Activated CD4-positive, alpha-beta T cell treated with anti-CD3 and anti-CD28 coated beads, Interleukin-2, amount 10 ng/mL, durations not matched to agents 7 days and 5 days (primary cell): Measurements from ENCODE around the gene NNMT. TPM values are rescaled to one million over a fixed set of nuclear protein-coding genes. Genes with fewer than 3 reads are reported as not detected.

Source experiments
- CTCF ChIA-PET: fragments of 350-600 bp; sonication (Branson Sonifier 250); formaldehyde crosslinking; loops from one replicate; lab custom pipeline; 2021; ENCODE audit warnings: antibody characterized with exemption; lab: Charles Lee
- POLR2A ChIA-PET: fragments of 350-600 bp; sonication (Branson Sonifier 250); formaldehyde crosslinking; loops from one replicate; lab custom pipeline; 2021; ENCODE audit warnings: antibody characterized with exemption; lab: Charles Lee
- DNase-seq: peaks from one replicate; pipeline ENCODE4 v3.0.0-alpha.2; 2020
- H3K27ac Mint-ChIP-seq: one replicate; pipeline ENCODE4 v1.8.0; 2021; ENCODE audit warnings: mild to moderate bottlenecking, moderate library complexity, mixed read lengths
- H3K27me3 Mint-ChIP-seq: one replicate; pipeline ENCODE4 v1.8.0; 2021; ENCODE audit warnings: mixed read lengths
- H3K36me3 Mint-ChIP-seq: one replicate; pipeline ENCODE4 v1.8.0; 2021; ENCODE audit warnings: low read depth, mixed read lengths
- H3K4me1 Mint-ChIP-seq: one replicate; pipeline ENCODE4 v1.8.0; 2021; ENCODE audit warnings: mixed read lengths
- H3K4me3 Mint-ChIP-seq: one replicate; pipeline ENCODE4 v1.8.0; 2021; ENCODE audit warnings: mild to moderate bottlenecking, moderate library complexity, mixed read lengths
- H3K9me3 Mint-ChIP-seq: one replicate; pipeline ENCODE4 v1.8.0; 2021; ENCODE audit warnings: mixed read lengths
- total RNA-seq, 2 experiments: library from RNA; stranded (reverse); gene quantifications; one replicate each; pipeline ENCODE4 v1.2.3, GENCODE V29; 2021

The NNMT gene
- total RNA-seq, 2 experiments from 2014 or later = not detected

- DNase-seq = no peak
- Mint-ChIP-seq H3K36me3 (no peaks in the 10 kb centered on the region), H3K27me3 (peaks cover 15% of the 10 kb centered on the region), H3K4me1 (no peaks in the 10 kb centered on the region), H3K27ac (no peak overlapping the region), H3K4me3 (no peak overlapping the region), H3K9me3 (no peaks in the 10 kb centered on the region)
- ChIA-PET CTCF (interaction anchor here (0.8 to 0.9 kb wide), 3 partner anchors 17 to 60 kb away, joined by 3 to 4 read pairs (median 3); no protein-coding TSS in a partner anchor), POLR2A (no interaction called here)
Measured at GRCh38 chr11:114279792-114280546, 16.2 kb upstream of the NNMT start.

- H3K4me3 Mint-ChIP-seq = no peak overlapping the region
- H3K4me1 Mint-ChIP-seq = no peaks in the 10 kb centered on the region
- no peaks in the 10 kb centered on the region for H3K36me3 Mint-ChIP-seq
- peak; percentile 22 for DNase-seq
- ChIA-PET POLR2A (no interaction called here), CTCF (interaction anchor here (0.8 to 0.9 kb wide), 3 partner anchors 18 to 60 kb away, joined by 3 to 4 read pairs (median 3); no protein-coding TSS in a partner anchor)
- no peak overlapping the region for H3K27ac Mint-ChIP-seq
- H3K9me3 Mint-ChIP-seq = no peaks in the 10 kb centered on the region
- peaks cover 13% of the 10 kb centered on the region for H3K27me3 Mint-ChIP-seq
Measured at GRCh38 chr11:114280696-114281095, 15.5 kb upstream of the NNMT start.

GRCh38 chr11:114281388-114281956 lies 14.7 kb upstream of the NNMT start:
- DNase-seq = no peak
- Mint-ChIP-seq H3K36me3 (no peaks in the 10 kb centered on the region), H3K4me1 (no peaks in the 10 kb centered on the region), H3K27ac (no peak overlapping the region), H3K4me3 (no peak overlapping the region), H3K27me3 (peaks cover 13% of the 10 kb centered on the region), H3K9me3 (no peaks in the 10 kb centered on the region)
- POLR2A ChIA-PET = no interaction called here
- CTCF ChIA-PET = interaction anchor here (0.9 kb wide), 1 partner anchor 21 kb away, joined by 3 read pairs; no protein-coding TSS in a partner anchor

GRCh38 chr11:114282488-114282887 lies 13.7 kb upstream of the NNMT start:
- H3K27me3 Mint-ChIP-seq = peaks cover 10% of the 10 kb centered on the region
- DNase-seq = no peak
- no peaks in the 10 kb centered on the region for H3K9me3 Mint-ChIP-seq
- no peak overlapping the region for H3K4me3 Mint-ChIP-seq
- H3K4me1 Mint-ChIP-seq = no peaks in the 10 kb centered on the region
- no peaks in the 10 kb centered on the region for H3K36me3 Mint-ChIP-seq
- POLR2A ChIA-PET = no interaction called here
- CTCF ChIA-PET = interaction anchor here (0.5 kb wide), 1 partner anchor 362 kb away, joined by 3 read pairs; no protein-coding TSS in a partner anchor
- H3K27ac Mint-ChIP-seq = no peak overlapping the region

GRCh38 chr11:114283422-114283821 lies 12.8 kb upstream of the NNMT start:
- ChIA-PET CTCF (no interaction called here), POLR2A (no interaction called here)
- H3K4me1 Mint-ChIP-seq = no peaks in the 10 kb centered on the region
- no peak for DNase-seq
- no peak overlapping the region for H3K4me3 Mint-ChIP-seq
- H3K27ac Mint-ChIP-seq = no peak overlapping the region
- H3K9me3 Mint-ChIP-seq = no peaks in the 10 kb centered on the region
- peaks cover 13% of the 10 kb centered on the region for H3K27me3 Mint-ChIP-seq
- no peaks in the 10 kb centered on the region for H3K36me3 Mint-ChIP-seq

GRCh38 chr11:114284021-114284420 lies 12.2 kb upstream of the NNMT start:
- H3K9me3 Mint-ChIP-seq = no peaks in the 10 kb centered on the region
- POLR2A ChIA-PET = no interaction called here

GRCh38 chr11:114284914-114285313 lies 11.3 kb upstream of the NNMT start:
- H3K4me3 Mint-ChIP-seq = no peak overlapping the region
- H3K27me3 Mint-ChIP-seq = peaks cover 9% of the 10 kb centered on the region
- no peak for DNase-seq
- H3K4me1 Mint-ChIP-seq = no peaks in the 10 kb centered on the region
- H3K9me3 Mint-ChIP-seq = no peaks in the 10 kb centered on the region
- ChIA-PET CTCF (interaction anchor here (0.5 kb wide), 1 partner anchor 16 kb away, joined by 3 read pairs; no protein-coding TSS in a partner anchor), POLR2A (no interaction called here)
- no peaks in the 10 kb centered on the region for H3K36me3 Mint-ChIP-seq
- no peak overlapping the region for H3K27ac Mint-ChIP-seq

More at GRCh38 chr11:114284021-114284420, 12.2 kb upstream of the NNMT start:
- Mint-ChIP-seq H3K36me3 (no peaks in the 10 kb centered on the region), H3K27me3 (peaks cover 13% of the 10 kb centered on the region), H3K27ac (no peak overlapping the region), H3K4me1 (no peaks in the 10 kb centered on the region), H3K4me3 (no peak overlapping the region)
- CTCF ChIA-PET = no interaction called here
- no peak for DNase-seq

- no peak overlapping the region for H3K27ac Mint-ChIP-seq
- ChIA-PET CTCF (interaction anchor here (0.5 kb wide), 1 partner anchor 16 kb away, joined by 3 read pairs; no protein-coding TSS in a partner anchor), POLR2A (no interaction called here)
- DNase-seq = no peak
- no peaks in the 10 kb centered on the region for H3K9me3 Mint-ChIP-seq
- H3K4me3 Mint-ChIP-seq = no peak overlapping the region
- H3K4me1 Mint-ChIP-seq = no peaks in the 10 kb centered on the region
- H3K27me3 Mint-ChIP-seq = peaks cover 9% of the 10 kb centered on the region
- no peaks in the 10 kb centered on the region for H3K36me3 Mint-ChIP-seq
Measured at GRCh38 chr11:114285599-114285998, 10.6 kb upstream of the NNMT start.

- Mint-ChIP-seq H3K4me1 (peaks cover 1% of the 10 kb centered on the region), H3K4me3 (no peak overlapping the region), H3K27ac (no peak overlapping the region), H3K9me3 (no peaks in the 10 kb centered on the region), H3K27me3 (peaks cover 9% of the 10 kb centered on the region), H3K36me3 (no peaks in the 10 kb centered on the region)
- ChIA-PET POLR2A (no interaction called here), CTCF (no interaction called here)
- no peak for DNase-seq
Measured at GRCh38 chr11:114286229-114286628, 10.0 kb upstream of the NNMT start.

GRCh38 chr11:114287154-114287553 lies 9.0 kb upstream of the NNMT start:
- peaks cover 11% of the 10 kb centered on the region for H3K27me3 Mint-ChIP-seq
- no peaks in the 10 kb centered on the region for H3K36me3 Mint-ChIP-seq
- ChIA-PET POLR2A (no interaction called here), CTCF (no interaction called here)
- H3K4me3 Mint-ChIP-seq = no peak overlapping the region
- no peak overlapping the region for H3K27ac Mint-ChIP-seq
- no peaks in the 10 kb centered on the region for H3K9me3 Mint-ChIP-seq
- no peak for DNase-seq
- H3K4me1 Mint-ChIP-seq = peaks cover 7% of the 10 kb centered on the region

- Mint-ChIP-seq H3K4me3 (no peak overlapping the region), H3K4me1 (peaks cover 7% of the 10 kb centered on the region), H3K9me3 (no peaks in the 10 kb centered on the region), H3K27me3 (peaks cover 11% of the 10 kb centered on the region), H3K27ac (no peak overlapping the region), H3K36me3 (no peaks in the 10 kb centered on the region)
- ChIA-PET CTCF (interaction anchor here (1.0 kb wide), 1 partner anchor 93 kb away, joined by 4 read pairs; no protein-coding TSS in a partner anchor), POLR2A (no interaction called here)
- no peak for DNase-seq
Measured at GRCh38 chr11:114288136-114288535, 8.1 kb upstream of the NNMT start.

- H3K4me1 Mint-ChIP-seq = peaks cover 7% of the 10 kb centered on the region
- peaks cover 11% of the 10 kb centered on the region for H3K27me3 Mint-ChIP-seq
- H3K36me3 Mint-ChIP-seq = no peaks in the 10 kb centered on the region
- H3K27ac Mint-ChIP-seq = no peak overlapping the region
- no peaks in the 10 kb centered on the region for H3K9me3 Mint-ChIP-seq
- ChIA-PET POLR2A (no interaction called here), CTCF (interaction anchor here (0.6 kb wide), 1 partner anchor 115 kb away, joined by 3 read pairs; no protein-coding TSS in a partner anchor)
- H3K4me3 Mint-ChIP-seq = no peak overlapping the region
- DNase-seq = no peak
Measured at GRCh38 chr11:114289779-114290178, 6.4 kb upstream of the NNMT start.
